ENCODE measurements around the gene PSMC1. TPM values are rescaled to one million over a fixed set of nuclear protein-coding genes. Genes with fewer than 3 reads are reported as not detected.

PSMC1 gene
- total RNA-seq, 2 donors from 2014 or later = 77.4 to 94.3 TPM

GRCh38 chr14:90319634-90320541 is 63.5 kb downstream of the PSMC1 start:
- Histone ChIP-seq H3K27ac (no peak overlapping the region), H3K36me3 (no peaks in the 10 kb centered on the region), H3K27me3 (replicated peaks; ENCODE audit: insufficient read depth) (no peaks in the 10 kb centered on the region), H3K4me1 (replicated peaks) (no peaks in the 10 kb centered on the region), H3K4me3 (no peak overlapping the region), H3K9me3 (no peaks in the 10 kb centered on the region)
- intact Hi-C loops (cut with DNase I) = no loop called here
- WGBS = 92% methylated on average over 6 of the region's 6 CpGs
- no peak for TF ChIP-seq POLR2AphosphoS5 (IDR thresholded peaks at IDR 0.05)
- TF ChIP-seq, protein P1, sequence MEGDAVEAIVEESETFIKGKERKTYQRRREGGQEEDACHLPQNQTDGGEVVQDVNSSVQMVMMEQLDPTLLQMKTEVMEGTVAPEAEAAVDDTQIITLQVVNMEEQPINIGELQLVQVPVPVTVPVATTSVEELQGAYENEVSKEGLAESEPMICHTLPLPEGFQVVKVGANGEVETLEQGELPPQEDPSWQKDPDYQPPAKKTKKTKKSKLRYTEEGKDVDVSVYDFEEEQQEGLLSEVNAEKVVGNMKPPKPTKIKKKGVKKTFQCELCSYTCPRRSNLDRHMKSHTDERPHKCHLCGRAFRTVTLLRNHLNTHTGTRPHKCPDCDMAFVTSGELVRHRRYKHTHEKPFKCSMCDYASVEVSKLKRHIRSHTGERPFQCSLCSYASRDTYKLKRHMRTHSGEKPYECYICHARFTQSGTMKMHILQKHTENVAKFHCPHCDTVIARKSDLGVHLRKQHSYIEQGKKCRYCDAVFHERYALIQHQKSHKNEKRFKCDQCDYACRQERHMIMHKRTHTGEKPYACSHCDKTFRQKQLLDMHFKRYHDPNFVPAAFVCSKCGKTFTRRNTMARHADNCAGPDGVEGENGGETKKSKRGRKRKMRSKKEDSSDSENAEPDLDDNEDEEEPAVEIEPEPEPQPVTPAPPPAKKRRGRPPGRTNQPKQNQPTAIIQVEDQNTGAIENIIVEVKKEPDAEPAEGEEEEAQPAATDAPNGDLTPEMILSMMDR (IDR thresholded peaks at IDR 0.05) = no peak
- TF ChIP-seq POLR2A (IDR thresholded peaks at IDR 0.05) = no peak
- DNase-seq (ENCODE audit: low spot score) = no peak

- 82% methylated on average over 4 of the region's 4 CpGs for WGBS
- Histone ChIP-seq H3K27me3 (replicated peaks; ENCODE audit: insufficient read depth) (no peaks in the 10 kb centered on the region), H3K4me1 (replicated peaks) (no peaks in the 10 kb centered on the region), H3K36me3 (no peaks in the 10 kb centered on the region), H3K9me3 (no peaks in the 10 kb centered on the region), H3K4me3 (no peak overlapping the region), H3K27ac (no peak overlapping the region)
- intact Hi-C loops (cut with DNase I) = no loop called here
- no peak for DNase-seq (ENCODE audit: low spot score)
- TF ChIP-seq, protein P1 (IDR thresholded peaks at IDR 0.05) = no peak
- no peak for TF ChIP-seq POLR2A (IDR thresholded peaks at IDR 0.05)
- TF ChIP-seq POLR2AphosphoS5 (IDR thresholded peaks at IDR 0.05) = no peak
Measured at GRCh38 chr14:90321891-90322290, 65.5 kb downstream of the PSMC1 start.

Other genes with a start within 250 kb of the PSMC1 start
- 10 to 100 TPM in 1 of 2 donors, under 1 TPM in 1; 0.09 to 36.8 TPM for gene KCNK13, start 194.6 kb upstream of the PSMC1 start, total RNA-seq
- gene NRDE2, start 75.4 kb downstream of the PSMC1 start, total RNA-seq = 10 to 100 TPM; 18.8 to 21.5 TPM
- 100 to 1,000 TPM; 237 to 287 TPM for gene CALM1, start 140.5 kb downstream of the PSMC1 start, total RNA-seq